ENCODE results near the gene PDE4C.

DNA sequence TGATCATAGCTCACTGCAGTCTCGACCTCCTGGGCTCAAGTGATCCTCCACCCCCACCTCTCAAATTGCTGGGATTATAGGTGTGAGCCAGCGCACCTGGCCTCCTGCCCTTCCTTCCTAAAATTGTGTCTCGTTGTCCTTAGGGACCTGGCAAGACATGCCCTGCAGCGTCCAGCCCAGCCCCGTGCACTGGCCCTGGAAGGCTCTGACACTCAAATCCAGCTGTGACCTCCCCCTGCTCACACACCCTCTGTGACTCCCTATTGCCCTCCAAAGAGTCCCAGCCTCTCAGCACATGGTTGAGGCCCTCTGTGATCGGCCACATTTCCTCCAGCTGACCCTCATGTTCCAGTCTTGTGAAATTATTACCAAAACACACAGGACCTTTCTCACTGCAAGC lies 28.3 kb downstream of the PDE4C start:
- TF ChIP-seq, protein P1, sequence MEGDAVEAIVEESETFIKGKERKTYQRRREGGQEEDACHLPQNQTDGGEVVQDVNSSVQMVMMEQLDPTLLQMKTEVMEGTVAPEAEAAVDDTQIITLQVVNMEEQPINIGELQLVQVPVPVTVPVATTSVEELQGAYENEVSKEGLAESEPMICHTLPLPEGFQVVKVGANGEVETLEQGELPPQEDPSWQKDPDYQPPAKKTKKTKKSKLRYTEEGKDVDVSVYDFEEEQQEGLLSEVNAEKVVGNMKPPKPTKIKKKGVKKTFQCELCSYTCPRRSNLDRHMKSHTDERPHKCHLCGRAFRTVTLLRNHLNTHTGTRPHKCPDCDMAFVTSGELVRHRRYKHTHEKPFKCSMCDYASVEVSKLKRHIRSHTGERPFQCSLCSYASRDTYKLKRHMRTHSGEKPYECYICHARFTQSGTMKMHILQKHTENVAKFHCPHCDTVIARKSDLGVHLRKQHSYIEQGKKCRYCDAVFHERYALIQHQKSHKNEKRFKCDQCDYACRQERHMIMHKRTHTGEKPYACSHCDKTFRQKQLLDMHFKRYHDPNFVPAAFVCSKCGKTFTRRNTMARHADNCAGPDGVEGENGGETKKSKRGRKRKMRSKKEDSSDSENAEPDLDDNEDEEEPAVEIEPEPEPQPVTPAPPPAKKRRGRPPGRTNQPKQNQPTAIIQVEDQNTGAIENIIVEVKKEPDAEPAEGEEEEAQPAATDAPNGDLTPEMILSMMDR (IDR thresholded peaks at IDR 0.05) = no peak
- no peak for TF ChIP-seq POLR2A (IDR thresholded peaks at IDR 0.05)

Data from uterus (tissue), 2 donors.